HG03439 (cell line): ENCODE measurements around the gene SLC10A6.

Experiments used
- ATAC-seq: cut with Tn5 transposase; IDR thresholded peaks from one replicate; pipeline ENCODE4 v1.9.1; 2021; ENCODE audit warnings: mild to moderate bottlenecking, moderate library complexity; ENCODE audit not compliant: unreplicated experiment

The SLC10A6 gene

DNA sequence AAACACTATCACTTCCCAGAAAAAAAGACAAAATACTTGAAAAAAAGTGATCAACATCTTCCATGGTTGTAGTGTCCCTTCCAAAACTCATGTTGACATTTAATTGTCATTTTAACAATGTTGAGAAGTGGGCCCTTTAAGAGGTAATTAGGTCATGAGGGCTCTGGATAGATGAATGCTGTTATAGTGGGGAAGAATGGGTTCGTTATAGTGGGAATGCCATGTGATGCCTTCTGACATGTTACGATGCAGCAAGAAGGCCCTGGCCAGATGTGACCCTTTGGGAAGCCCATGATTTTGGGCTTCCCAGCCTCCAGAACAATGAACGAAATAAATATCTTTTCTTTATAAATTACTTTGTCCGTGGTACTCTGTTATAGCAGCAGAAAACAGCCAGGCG is 4.0 kb upstream of the SLC10A6 start:
- no peak for ATAC-seq

DNA sequence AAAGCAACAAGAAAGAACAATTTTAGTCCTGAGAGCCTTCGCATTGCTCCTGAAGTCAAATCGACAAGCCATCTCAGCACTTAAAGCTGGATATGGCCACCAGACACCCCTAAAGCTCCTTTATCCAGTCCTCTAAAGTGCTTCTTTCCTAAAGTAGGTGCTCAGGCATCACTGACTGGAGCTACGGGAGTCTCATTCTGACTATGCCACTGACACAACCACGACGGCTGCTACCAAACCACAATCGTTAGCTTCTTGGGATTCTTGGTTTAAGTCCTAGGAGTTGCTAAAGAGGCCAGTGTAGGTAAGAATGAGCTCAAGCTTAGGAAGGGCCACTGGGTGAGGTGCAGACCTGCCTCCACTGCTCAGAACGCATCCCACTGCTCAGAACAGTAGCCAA is 1.0 kb downstream of the SLC10A6 start:
- ATAC-seq = no peak

DNA sequence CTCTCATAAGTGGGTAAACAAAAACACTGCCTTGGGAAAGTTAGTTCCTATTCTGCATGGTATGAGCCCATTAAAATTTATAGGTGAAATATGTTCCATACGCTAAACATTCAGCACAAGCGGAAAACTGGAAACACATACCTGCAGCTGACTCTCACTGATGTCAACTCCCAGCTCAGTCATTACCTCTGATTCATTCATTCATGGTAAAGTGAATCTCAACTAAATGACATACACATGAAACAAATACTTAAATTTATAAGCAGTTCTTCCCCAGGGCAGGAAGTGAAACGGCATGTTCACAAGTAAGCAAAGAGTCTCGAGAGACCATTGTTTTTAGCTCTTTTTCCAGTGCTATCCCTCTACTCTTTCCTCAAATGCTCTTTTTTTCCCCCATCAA is 1.6 kb downstream of the SLC10A6 start:
- ATAC-seq = no peak

GRCh38 chr4:86846921-86847320 is 2.3 kb downstream of the SLC10A6 start:
- ATAC-seq = no peak

DNA sequence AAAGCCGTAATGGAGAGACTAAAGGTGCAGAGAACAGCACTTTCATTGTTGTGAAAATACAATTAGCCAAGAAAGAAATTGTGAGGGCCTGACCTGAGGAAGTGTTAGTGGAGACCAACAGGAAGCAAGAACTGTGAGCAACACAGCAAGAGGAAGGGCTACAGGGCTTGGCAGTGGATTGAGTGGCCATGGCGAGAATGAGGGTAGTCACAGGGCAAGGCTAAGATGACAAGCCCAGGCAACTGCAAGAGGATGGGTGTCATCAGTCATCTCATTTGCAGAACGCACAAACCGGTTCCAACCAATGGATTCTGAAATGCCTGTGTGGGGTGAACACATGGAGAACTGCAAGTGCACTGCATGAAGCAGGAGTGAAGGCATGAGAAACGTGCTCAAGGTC is 3.6 kb downstream of the SLC10A6 start:
- no peak for ATAC-seq

DNA sequence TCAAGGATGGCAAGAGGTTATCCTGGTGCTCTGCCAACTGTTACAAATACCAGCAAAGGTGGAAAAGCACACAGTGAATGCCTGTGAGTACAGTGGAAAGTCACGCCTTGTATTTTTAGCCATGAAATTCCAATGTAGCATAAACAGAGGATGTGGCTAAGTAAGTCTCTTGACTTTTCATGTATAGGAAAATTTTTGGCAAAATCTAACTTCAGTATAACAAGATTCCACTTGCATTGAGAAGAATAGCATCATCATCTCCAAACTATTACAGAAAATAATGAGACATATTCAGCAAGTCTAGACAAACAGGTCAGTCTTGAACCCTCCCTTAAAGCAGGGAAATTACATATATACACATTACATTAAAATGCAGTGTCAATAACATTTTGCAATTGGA is 7.9 kb downstream of the SLC10A6 start:
- no peak for ATAC-seq

DNA sequence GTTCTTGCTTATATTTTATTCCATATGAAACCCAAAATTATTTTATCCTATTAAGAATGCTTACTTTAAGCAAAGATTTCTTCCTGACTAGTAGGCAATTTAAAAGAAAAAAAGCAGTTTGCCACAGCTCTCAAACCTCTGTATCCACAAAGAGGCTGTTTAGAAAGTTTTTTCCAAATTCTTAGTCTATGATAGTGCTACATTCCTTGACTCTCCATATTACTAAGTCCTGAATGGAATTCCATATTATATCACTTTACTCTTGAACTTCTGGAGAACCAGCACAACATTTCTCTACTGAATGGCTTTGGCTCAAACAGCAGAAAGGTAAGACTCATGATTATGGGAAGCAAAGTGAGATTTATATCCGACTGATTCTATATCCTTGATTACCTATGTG is 8.3 kb downstream of the SLC10A6 start:
- no peak for ATAC-seq

DNA sequence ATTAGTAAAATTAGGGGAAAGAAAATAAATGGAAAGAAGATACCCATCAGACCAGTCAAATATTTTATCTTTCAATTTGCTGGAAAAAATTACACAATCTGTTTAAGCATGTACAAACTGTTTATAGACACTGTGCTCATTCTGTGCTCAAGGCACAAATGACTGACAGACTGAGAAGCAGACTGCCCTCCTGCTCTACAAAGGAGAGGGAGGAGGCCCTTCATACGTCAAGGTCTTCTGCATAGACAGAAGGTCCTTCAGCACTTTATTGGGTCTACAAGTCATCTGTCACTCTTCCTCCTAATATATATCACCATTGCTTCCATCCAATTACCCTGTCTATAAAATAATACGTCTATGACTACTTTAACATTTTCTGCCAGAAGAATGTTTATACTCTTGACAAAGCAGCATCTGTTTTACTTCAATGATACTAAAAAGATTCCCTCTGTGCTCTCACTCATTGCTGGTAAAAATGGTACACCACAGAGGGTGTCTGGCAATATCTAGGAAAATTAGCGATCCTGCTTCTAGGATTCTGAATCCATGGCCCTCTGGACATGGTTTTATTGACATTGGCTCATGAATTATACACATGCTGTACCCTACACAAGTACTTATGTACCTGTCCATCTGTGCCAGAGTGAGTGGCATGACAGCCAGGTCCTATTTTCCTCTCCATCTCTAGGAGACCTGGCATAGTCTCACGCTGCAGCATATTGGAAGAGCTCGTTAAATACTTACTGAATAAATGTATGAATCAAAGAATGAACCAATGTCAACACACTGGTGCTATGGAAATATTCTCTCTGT is 11.3 kb downstream of the SLC10A6 start:
- ATAC-seq = no peak

- no peak for ATAC-seq
Measured at GRCh38 chr4:86835677-86836076, 13.5 kb downstream of the SLC10A6 start.

GRCh38 chr4:86834901-86835300 is 14.3 kb downstream of the SLC10A6 start:
- ATAC-seq = no peak

DNA sequence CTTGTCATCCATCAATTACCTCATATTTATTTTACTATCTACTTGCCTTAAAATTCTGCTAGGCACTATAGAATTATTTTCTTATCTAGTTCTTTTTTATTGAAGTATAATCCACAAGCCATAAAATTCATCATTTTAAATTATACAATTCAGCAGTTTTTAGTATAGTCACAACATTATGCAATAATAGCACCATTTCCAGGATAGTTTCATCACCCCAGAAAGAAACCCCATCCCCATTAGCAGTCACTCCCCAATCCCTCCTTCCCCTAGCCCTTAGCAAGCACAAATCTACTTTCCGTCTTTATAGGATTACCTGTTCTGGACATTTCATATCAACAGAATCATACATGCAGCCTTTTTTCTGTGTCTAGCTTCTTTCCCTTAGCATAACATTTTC is 15.6 kb downstream of the SLC10A6 start:
- ATAC-seq = no peak

- ATAC-seq = no peak
Measured at GRCh38 chr4:86831262-86832130, 17.7 kb downstream of the SLC10A6 start.

- ATAC-seq = no peak
Measured at GRCh38 chr4:86825511-86825910, 23.7 kb downstream of the SLC10A6 start.

DNA sequence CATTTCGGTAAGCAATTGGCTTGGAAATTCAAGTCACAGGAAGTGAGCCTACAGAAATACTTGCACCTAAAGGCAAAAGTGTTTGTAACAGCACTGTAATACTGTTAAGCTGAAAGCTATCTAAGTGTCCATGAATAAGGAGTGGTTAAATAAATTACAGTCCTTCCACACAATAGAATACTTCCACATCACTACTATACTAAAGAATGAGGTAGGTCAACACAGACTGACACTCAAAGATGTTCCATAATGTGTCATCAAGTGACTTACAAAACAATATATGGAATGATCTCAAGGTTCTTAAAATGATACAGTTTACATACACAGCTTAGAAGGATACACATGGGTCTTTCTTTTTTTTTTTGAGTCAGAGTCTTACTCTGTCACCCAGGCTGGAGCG is 27.0 kb downstream of the SLC10A6 start:
- no peak for ATAC-seq

GRCh38 chr4:86821151-86821550 is 28.0 kb downstream of the SLC10A6 start:
- no peak for ATAC-seq

- ATAC-seq = no peak
Measured at GRCh38 chr4:86819561-86819960, 29.6 kb downstream of the SLC10A6 start.

DNA sequence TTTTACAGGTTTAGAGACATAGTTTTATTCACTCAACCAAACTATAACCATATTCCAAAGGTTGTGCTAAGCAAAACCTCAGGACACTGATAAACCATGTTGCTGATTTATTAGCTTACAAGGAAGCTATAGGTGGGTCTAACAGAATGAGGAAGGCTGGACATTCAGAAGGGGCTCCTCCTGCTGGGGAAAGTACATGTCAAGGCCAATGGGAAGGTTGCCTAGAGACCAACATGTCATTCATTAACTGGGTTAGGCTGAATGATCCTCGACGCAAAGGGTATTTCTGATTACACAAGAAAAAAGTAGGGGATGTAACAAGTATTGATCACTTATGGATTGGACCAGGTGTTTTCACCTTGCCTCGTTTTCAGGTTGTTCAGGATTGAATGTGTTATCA is 30.3 kb downstream of the SLC10A6 start:
- no peak for ATAC-seq

DNA sequence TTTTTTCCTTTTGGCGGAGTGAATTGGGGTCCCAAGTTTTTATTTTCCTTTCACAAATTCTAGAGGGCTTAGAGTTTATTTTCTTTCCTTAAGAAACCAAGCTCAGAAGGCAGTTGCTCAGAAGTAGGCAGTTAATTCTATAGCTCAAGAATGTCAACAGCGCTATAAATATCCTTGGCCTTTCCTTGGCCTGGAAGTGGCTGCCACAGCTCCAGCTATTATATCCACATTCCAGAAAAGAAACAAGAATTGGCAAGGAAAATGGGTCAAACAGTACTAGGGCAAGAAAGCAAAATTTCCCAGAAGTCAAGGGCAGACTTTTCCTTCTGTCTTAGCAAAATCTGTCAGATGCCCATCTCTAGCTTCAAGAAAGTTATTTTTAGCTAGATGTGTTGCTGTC is 31.0 kb downstream of the SLC10A6 start:
- no peak for ATAC-seq

DNA sequence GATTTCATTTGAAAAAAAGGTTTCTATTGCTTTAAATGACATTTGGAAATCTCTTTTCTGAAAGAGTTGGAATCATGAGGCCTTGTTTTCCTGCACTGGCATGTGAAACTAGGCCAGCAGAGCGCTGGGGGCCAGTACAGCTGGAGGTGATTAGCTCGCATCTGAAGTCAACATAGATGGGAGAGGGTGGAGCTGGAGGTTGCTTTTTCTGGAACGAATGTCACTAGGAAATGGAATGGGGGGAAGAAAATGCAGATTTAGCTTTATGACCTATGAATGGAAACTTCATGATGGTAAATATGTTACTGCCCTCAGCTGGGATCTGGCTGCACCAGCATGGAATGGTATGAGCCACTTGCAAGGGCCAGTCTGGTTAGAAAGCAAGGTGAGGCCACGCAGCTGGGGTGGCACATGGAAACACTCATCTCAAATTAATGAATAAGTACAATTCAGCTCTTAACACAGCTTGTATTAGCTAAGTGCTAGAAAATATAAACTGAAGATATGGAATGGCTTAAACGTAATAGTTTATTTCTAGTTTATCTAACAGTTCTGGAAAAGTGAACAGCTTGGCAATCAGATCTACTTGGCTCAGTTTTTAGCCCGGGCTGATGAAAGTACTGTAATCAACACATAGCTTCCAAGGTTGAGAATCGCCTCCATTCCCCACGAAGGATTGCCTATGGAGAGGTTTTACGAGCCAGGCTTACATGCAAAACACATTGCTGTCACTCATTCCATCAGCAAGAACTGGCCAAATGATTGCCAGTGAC is 32.5 kb downstream of the SLC10A6 start:
- no peak for ATAC-seq

GRCh38 chr4:86815653-86816052 is 33.5 kb downstream of the SLC10A6 start:
- ATAC-seq = no peak

- no peak for ATAC-seq
Measured at GRCh38 chr4:86810847-86811246, 38.3 kb downstream of the SLC10A6 start.
